Endometrial microvascular endothelial cells (primary cell): ENCODE measurements around the gene ART4. TPM values are rescaled to one million over a fixed set of nuclear protein-coding genes. Genes with fewer than 3 reads are reported as not detected.

ENCODE experiments used
- in situ Hi-C: cut with HindIII; loops from 2 replicates; pipeline ENCODE4 v1.10.0; 2017; ENCODE audit warnings: low sequenced_read_pairs, low pct_unique_long_range_greater_than_20kb; ENCODE audit errors: inconsistent ontology term
- total RNA-seq: library from RNA; depleted of rRNA; stranded (reverse); fragments of >200 nt; gene quantifications from one replicate; pipeline ENCODE4 v1.2.3, GENCODE V29; 2015; ENCODE audit errors: inconsistent ontology term

Gene ART4
- total RNA-seq, 1 donor from 2014 or later, result under 0.01 TPM

DNA sequence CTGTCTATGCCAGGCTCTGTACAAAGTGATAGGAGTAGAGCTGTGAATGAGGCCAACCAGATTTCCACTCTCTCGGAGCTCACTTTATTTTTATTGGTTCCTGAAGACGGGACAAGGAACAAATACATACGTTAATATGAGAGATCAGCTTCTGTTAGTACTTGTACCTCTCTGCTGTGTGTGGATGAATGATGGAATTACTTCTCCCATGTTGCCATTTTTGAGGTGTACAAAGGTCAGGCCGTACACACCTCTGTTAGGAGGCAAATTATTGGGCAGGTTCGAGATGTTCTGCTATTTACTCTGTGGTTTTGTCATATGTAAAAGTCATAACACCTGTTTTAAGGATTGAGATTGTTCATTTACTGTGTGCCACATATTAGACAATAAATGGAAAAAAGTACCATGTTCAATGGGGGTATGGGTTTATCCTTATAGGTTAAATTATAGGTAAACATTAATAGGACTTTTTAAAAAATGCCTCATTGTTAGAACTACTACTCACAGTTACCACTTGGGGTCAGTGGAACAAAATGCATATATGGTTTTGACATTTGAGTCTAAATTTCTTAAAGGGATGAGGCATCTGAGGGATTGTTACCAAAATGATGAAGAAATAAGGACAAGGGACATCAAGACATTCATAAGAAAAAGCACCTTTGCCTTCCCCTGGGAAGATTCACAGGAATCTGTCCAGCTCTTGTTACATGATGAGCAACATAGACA lies 66.9 kb downstream of the ART4 start:
- in situ Hi-C loops, result loop anchor here (10.0 kb wide), 1 partner anchor 178 kb away; no protein-coding TSS in a partner anchor

DNA sequence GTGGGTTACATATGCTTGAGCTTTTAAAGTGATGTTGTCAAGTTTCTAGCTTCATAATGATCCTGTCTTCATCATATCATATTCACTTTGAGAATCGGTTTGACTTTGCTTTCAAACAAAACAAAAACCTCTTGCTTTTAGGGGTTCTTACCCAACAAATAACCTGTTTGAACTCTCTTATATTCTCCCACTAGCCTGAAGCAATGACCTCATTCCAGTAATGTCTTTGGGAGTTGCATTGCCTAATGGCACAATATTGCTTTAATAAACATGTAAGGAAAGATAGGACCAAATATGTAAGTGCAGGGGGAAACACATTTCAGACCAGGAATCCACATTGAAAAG lies 67.7 kb downstream of the ART4 start:
- in situ Hi-C loops, result loop anchor here (10.0 kb wide), 1 partner anchor 179 kb away; no protein-coding TSS in a partner anchor

Other genes starting within 250 kb of the ART4 start
- gene GUCY2C, start 146.9 kb downstream of the ART4 start, total RNA-seq, result not detected
- 26.0 TPM for gene WBP11, start 40.0 kb downstream of the ART4 start, total RNA-seq
- 2.3 TPM for gene C12orf60, start 39.9 kb downstream of the ART4 start, total RNA-seq
- not detected for gene SMCO3, start 29.3 kb downstream of the ART4 start, total RNA-seq
- 17.3 TPM for gene MGP, start 42.3 kb upstream of the ART4 start, total RNA-seq
- gene ERP27, start 95.0 kb upstream of the ART4 start, total RNA-seq, result 0.46 TPM
- gene ARHGDIB, start 118.1 kb upstream of the ART4 start, total RNA-seq, result 580 TPM
- not detected for gene PDE6H, start 129.5 kb upstream of the ART4 start, total RNA-seq